Adrenal gland (tissue), 12 donors: ENCODE data around the gene EGLN3. TPM values are rescaled to one million over a fixed set of nuclear protein-coding genes. Genes with fewer than 3 reads are reported as not detected.

Source experiments
- DNase-seq, 7 donors: peaks; one replicate each; pipeline ENCODE4 v3.0.0-alpha.2; 2019 to 2020
- H3K27ac ChIP-seq, 5 donors: fragments of 200-600 bp; sonication (generic) in 4 of 5; 1 replicate in 3 of 5; 2 replicates in 2 of 5; pipeline versions ENCODE4 v1.5.1 to v1.8.0; 2016 to 2020; ENCODE audit warnings: mild to moderate bottlenecking in 1 of 5
- H3K27me3 ChIP-seq: fragments of 200-600 bp; 2 replicates; pipeline ENCODE4 v1.8.0; 2021
- H3K36me3 ChIP-seq, 2 donors: fragments of 200-600 bp; replicated peaks in 1 of 2; 1 replicate in 1 of 2; 2 replicates in 1 of 2; pipeline versions ENCODE4 v1.5.1 to v1.8.0; 2018 to 2022
- H3K4me1 ChIP-seq, 2 donors: fragments of 200-600 bp; replicated peaks in 1 of 2; 1 replicate in 1 of 2; 2 replicates in 1 of 2; pipeline versions ENCODE4 v1.5.1 to v1.8.0; 2018 to 2021
- H3K4me3 ChIP-seq, 4 donors: fragments of 200-600 bp; sonication (generic) in 3 of 4; one replicate each; pipeline ENCODE4 v1.5.1; 2016 to 2018
- H3K9me3 ChIP-seq, 3 donors: fragments of 200-600 bp; sonication (generic) in 1 of 3; replicated peaks in 1 of 3; 1 replicate in 2 of 3; 2 replicates in 1 of 3; pipeline versions ENCODE4 v1.5.1 to v1.8.0; 2016 to 2021
- POLR2A ChIP-seq, 2 donors: fragments of 450-650 bp; IDR thresholded peaks; one replicate each; pipeline ENCODE4 v1.6.1; 2017; ENCODE audit warnings: antibody characterized with exemption in 2 of 2, mild to moderate bottlenecking in 2 of 2, moderate library complexity in 1 of 2
- WGBS, 4 donors: extraction: QIAGEN DNeasy Blood & Tissue Kit in 2 of 4; methylation state at CpG; one replicate each; pipeline versions ENCODE4 v1.1.5 to v1.1.7; 2013 to 2017; 5-methylcytosine and 5-hydroxymethylcytosine counted together
- intact Hi-C, 2 donors: fragments of 100-400 bp; cut with DNase I; formaldehyde crosslinking; loops; one replicate each; pipeline versions ENCODE4 v1.14.1 to v1.15.0; 2022 to 2023
- polyA plus RNA-seq, 3 donors: library from polyadenylated mRNA; stranded (reverse); fragments of 200-250 nt in 2 of 3; fragments of 350-450 nt in 1 of 3; fragmentation: Illumina TruSeq in 1 of 3; extraction: RNeasy Lipid Tissue Mini Kit (QIAGEN cat#74804) in 1 of 3; gene quantifications; one replicate each; pipeline ENCODE4 v1.2.3, GENCODE V29; 2013 to 2014
- total RNA-seq, 9 donors: library from RNA; depleted of rRNA in 4 of 9; stranded (reverse); fragments of >200 nt in 4 of 9; fragments of 120-200 nt in 1 of 9; fragmentation: NEBNext Ultra II Directional in 1 of 9; extraction: Animal tissue kit (Norgen Biotek cat#: 25700) in 1 of 9; gene quantifications; one replicate each; pipeline versions ENCODE4 v1.1.0 to v1.2.4, GENCODE V29; 2013 to 2023
- TF ChIP-seq, protein P1 (sequence below), 6 experiments: fragments of 450-650 bp in 4 of 6; fragments of 200-600 bp in 2 of 6; sonication (generic) in 1 of 6; IDR thresholded peaks; 1 replicate in 5 of 6; 2 replicates in 1 of 6; pipeline versions ENCODE4 v1.5.1 to v1.8.0; 2016 to 2021; ENCODE audit warnings: antibody characterized with exemption in 6 of 6, mild to moderate bottlenecking in 2 of 6, moderate library complexity in 1 of 6
- donor health status: healthy with polysubstance abuse.
- donor health status: Bipolar disorder and iron deficiency.
- donor health status: DM: yes; HTN: yes; CAD: no.
- donor health status: DM: no; HTN: no; CAD: no.
- donor health status: DM: no; HTN: no; CAD: no.
- donor health status: DM: yes; HTN: yes; CAD: no.

EGLN3 gene
- total and polyA plus RNA-seq, 12 donors: 0.18 to 7.4 (median 0.78) TPM

DNA sequence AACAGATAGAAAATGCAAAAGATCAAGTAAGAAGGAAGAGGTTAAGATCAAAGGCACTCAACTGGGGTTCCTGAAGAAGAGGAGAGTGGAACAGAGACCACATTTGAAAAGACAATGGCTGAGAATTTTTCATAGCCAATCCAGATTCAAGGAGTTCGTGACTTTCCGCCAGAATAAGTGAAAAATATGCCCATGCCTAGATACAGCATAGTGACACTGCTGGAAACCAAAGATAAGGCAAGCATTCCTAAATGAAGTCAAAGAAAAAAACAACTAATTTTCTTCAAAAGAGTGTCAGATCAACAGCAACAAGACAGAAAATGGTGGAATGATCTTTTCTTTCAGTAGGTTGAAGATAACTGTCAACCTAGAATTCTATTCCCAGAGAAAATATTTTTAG is 47.5 kb downstream of the EGLN3 start:
- 73 to 93% (median 85%) methylated on average over 2 of the region's 2 CpGs for WGBS, 4 donors
- intact Hi-C loops: no loop called here
- TF ChIP-seq, protein P1, sequence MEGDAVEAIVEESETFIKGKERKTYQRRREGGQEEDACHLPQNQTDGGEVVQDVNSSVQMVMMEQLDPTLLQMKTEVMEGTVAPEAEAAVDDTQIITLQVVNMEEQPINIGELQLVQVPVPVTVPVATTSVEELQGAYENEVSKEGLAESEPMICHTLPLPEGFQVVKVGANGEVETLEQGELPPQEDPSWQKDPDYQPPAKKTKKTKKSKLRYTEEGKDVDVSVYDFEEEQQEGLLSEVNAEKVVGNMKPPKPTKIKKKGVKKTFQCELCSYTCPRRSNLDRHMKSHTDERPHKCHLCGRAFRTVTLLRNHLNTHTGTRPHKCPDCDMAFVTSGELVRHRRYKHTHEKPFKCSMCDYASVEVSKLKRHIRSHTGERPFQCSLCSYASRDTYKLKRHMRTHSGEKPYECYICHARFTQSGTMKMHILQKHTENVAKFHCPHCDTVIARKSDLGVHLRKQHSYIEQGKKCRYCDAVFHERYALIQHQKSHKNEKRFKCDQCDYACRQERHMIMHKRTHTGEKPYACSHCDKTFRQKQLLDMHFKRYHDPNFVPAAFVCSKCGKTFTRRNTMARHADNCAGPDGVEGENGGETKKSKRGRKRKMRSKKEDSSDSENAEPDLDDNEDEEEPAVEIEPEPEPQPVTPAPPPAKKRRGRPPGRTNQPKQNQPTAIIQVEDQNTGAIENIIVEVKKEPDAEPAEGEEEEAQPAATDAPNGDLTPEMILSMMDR (IDR thresholded peaks at IDR 0.05): no peak
- no peak for TF ChIP-seq POLR2A (IDR thresholded peaks at IDR 0.05)

DNA sequence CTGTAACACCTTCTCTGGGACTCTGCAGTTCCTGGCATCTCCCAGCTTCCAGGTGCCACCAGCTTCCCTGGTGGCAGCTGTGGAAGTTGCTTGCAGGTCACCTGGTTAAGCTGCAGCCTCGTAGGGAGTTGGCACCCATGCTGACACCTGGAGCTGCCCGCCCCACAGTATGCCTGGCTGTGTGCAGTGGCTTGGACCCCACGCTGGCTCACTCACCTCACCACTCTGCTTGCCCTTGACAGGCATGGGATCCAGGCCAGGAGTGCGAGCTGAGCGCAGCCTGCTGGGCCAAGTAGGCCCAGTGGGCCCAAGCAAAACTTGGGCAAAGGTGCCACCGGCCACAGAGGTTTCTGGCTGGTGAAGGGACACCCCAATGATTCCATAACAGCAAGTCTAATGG is 48.5 kb downstream of the EGLN3 start:
- H3K27me3 ChIP-seq: peaks cover 4% of the 10 kb centered on the region
- no peaks in the 10 kb centered on the region for H3K9me3 ChIP-seq
- 93 to 95% (median 93%) methylated on average over 4 to 6 of the region's 6 CpGs; no CpG with 5 or more reads in 1 of the 4 donors for WGBS, 4 donors
- no peak for TF ChIP-seq POLR2A (IDR thresholded peaks at IDR 0.05)
- TF ChIP-seq, protein P1 (IDR thresholded peaks at IDR 0.05): no peak
- intact Hi-C loops: no loop called here
- H3K27ac ChIP-seq: no peak overlapping the region
- H3K4me1 ChIP-seq: no peaks in the 10 kb centered on the region
- H3K36me3 ChIP-seq: no peaks in the 10 kb centered on the region
- no peak for DNase-seq
- H3K4me3 ChIP-seq: no peak overlapping the region

More for the DNA sequence above, 47.5 kb downstream of the EGLN3 start:
- Histone ChIP-seq H3K9me3 (no peaks in the 10 kb centered on the region), H3K36me3 (no peaks in the 10 kb centered on the region), H3K27ac (no peak overlapping the region), H3K4me1 (no peaks in the 10 kb centered on the region), H3K27me3 (peaks cover 4% of the 10 kb centered on the region), H3K4me3 (no peak overlapping the region)
- DNase-seq: no peak

DNA sequence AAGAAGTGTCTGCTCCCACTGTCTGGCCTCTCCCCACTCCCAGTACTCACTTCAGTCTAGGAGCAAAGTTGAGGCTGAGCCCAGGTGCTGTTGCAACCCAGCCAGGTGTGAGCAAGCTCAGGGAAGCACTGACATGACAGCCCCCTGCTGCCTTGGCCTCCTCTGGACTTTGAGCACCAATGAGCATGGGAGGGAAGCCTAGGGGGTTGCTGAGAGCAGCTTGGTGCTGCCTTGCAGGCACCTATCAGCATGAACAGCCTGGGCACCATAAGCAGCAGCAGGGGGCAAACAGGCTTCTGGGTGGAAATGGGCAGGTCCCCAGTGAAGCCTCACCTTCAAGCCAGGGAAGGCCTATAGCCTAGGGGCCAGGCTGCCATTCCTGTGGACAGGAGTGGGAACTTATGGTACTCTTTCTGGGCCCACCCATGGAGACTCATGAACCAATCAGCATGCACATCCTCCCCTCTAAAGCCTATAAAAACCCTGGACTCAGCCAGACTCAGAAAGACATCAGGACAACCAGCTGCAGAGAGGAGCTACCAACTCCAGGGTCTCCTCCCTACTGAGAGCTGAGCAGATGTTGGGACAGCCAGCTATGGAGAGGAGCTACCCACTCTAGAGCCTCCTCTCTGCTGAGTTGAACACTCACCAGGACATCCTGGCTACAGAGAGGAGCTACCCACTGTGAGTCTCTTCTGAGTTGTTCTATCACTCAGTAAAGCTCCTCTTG is 49.3 kb downstream of the EGLN3 start:
- H3K27me3 ChIP-seq: peaks cover 4% of the 10 kb centered on the region
- H3K36me3 ChIP-seq: no peaks in the 10 kb centered on the region
- H3K4me1 ChIP-seq: no peaks in the 10 kb centered on the region
- TF ChIP-seq, protein P1 (IDR thresholded peaks at IDR 0.05): no peak
- no peak for TF ChIP-seq POLR2A (IDR thresholded peaks at IDR 0.05)
- no peak for DNase-seq
- H3K4me3 ChIP-seq: no peak overlapping the region
- no peak overlapping the region for H3K27ac ChIP-seq
- no peaks in the 10 kb centered on the region for H3K9me3 ChIP-seq
- intact Hi-C loops: no loop called here

DNA sequence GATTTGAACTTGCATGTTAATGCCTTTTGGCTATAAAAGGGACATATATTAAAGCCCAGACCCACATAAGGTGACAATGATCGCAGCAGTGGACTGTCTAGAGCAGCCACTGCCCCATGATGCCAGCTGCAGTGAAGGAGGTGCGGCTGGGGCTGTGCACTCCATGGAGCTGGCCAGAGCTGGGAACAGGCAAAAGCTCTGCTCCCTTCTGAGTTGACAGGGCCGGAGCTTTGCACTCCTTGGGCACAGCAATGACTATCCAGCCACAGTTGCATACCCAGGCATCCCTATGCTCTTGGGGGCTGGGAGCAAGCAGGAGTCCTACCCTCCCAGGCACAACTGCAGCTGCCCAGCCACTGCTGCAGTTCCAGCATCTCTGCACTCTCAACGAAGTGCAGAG is 50.2 kb downstream of the EGLN3 start:
- Histone ChIP-seq H3K4me3 (no peak overlapping the region), H3K27me3 (peaks cover 4% of the 10 kb centered on the region), H3K4me1 (no peaks in the 10 kb centered on the region), H3K9me3 (no peaks in the 10 kb centered on the region), H3K36me3 (no peaks in the 10 kb centered on the region), H3K27ac (no peak overlapping the region)
- DNase-seq: no peak
- no peak for TF ChIP-seq POLR2A (IDR thresholded peaks at IDR 0.05)
- TF ChIP-seq, protein P1 (IDR thresholded peaks at IDR 0.05): no peak
- intact Hi-C loops: no loop called here
- 66 to 87% (median 75%) methylated on average over 1 to 4 of the region's 4 CpGs for WGBS, 4 donors
